SU-DHL-6 (cell line): ENCODE measurements around the gene DCHS2.

Source experiments
- H2AFZ ChIP-seq: fragments of 200-600 bp; sonication (generic); 2 replicates; pipeline ENCODE4 v1.6.1; 2014; ENCODE audit warnings: low read depth, mild to moderate bottlenecking, moderate library complexity, mixed read lengths, antibody characterized with exemption, low read length; ENCODE audit not compliant: severe bottlenecking
- H3F3A ChIP-seq: fragments of 200-600 bp; shearing (Covaris generic); 2 replicates; pipeline ENCODE4 v1.6.0; 2016; ENCODE audit warnings: antibody characterized with exemption, mild to moderate bottlenecking; ENCODE audit not compliant: insufficient read depth
- H3K27ac ChIP-seq: fragments of 200-600 bp; sonication (generic); 2 replicates; pipeline ENCODE4 v1.5.1; 2016; ENCODE audit warnings: low read depth, mild to moderate bottlenecking, low read length, moderate library complexity, mixed read lengths
- H3K27me3 ChIP-seq: fragments of 200-600 bp; sonication (generic), shearing (Covaris generic); 2 replicates; pipeline ENCODE4 v1.6.0; 2014; ENCODE audit warnings: mild to moderate bottlenecking, low read length
- H3K36me3 ChIP-seq: fragments of 200-600 bp; sonication (generic); 2 replicates; pipeline ENCODE4 v1.6.1; 2014; ENCODE audit warnings: mild to moderate bottlenecking, low read length, mixed read lengths
- H3K4me2 ChIP-seq: fragments of 300-600, 200-600 bp; shearing (Covaris generic), sonication (generic); 2 replicates; pipeline ENCODE4 v1.6.0; 2014; ENCODE audit warnings: low read length, low read depth, mild to moderate bottlenecking; ENCODE audit not compliant: poor library complexity, severe bottlenecking
- H3K4me3 ChIP-seq: fragments of 200-600 bp; sonication (generic); 2 replicates; pipeline ENCODE4 v1.5.1; 2014; ENCODE audit warnings: antibody characterized with exemption, low read length, mild to moderate bottlenecking, mixed read lengths; ENCODE audit not compliant: insufficient read depth, poor library complexity, severe bottlenecking
- H3K79me2 ChIP-seq: fragments of 200-600 bp; sonication (generic); 2 replicates; pipeline ENCODE4 v1.6.1; 2014; ENCODE audit warnings: mild to moderate bottlenecking, low read length, moderate library complexity; ENCODE audit not compliant: insufficient read depth
- H3K9ac ChIP-seq: fragments of 200-600 bp; sonication (generic); 2 replicates; pipeline ENCODE4 v1.7.0; 2014; ENCODE audit warnings: mild to moderate bottlenecking, low read length
- H3K9me2 ChIP-seq: fragments of 200-600 bp; sonication (generic); replicated peaks from 2 replicates; pipeline ENCODE4 v1.6.1; 2014; ENCODE audit warnings: low read length; ENCODE audit not compliant: insufficient read depth
- H3K9me3 ChIP-seq: fragments of 200-600 bp; sonication (generic); 2 replicates; pipeline ENCODE4 v1.6.1; 2014; ENCODE audit warnings: low read length, mixed read lengths; ENCODE audit not compliant: insufficient read depth
- H4K20me1 ChIP-seq: fragments of 200-600 bp; sonication (generic); 2 replicates; pipeline ENCODE4 v1.6.1; 2014; ENCODE audit warnings: low read depth, mild to moderate bottlenecking, antibody characterized with exemption, low read length, moderate library complexity, mixed read lengths
- EZH2phosphoT487 ChIP-seq: fragments of 200-600 bp; sonication (generic), shearing (Covaris generic); conservative IDR thresholded peaks from 2 replicates; pipeline ENCODE4 v1.6.1; 2018; ENCODE audit warnings: mild to moderate bottlenecking, antibody characterized with exemption, low read length, moderate library complexity, mixed read lengths
- TF ChIP-seq, protein P1 (sequence below): fragments of 200-600 bp; sonication (generic); IDR thresholded peaks from one replicate; pipeline ENCODE4 v1.5.1; 2017; ENCODE audit warnings: antibody characterized with exemption, mild to moderate bottlenecking, low read length, moderate library complexity; ENCODE audit not compliant: insufficient read depth, poor library complexity, severe bottlenecking

DCHS2 gene

DNA sequence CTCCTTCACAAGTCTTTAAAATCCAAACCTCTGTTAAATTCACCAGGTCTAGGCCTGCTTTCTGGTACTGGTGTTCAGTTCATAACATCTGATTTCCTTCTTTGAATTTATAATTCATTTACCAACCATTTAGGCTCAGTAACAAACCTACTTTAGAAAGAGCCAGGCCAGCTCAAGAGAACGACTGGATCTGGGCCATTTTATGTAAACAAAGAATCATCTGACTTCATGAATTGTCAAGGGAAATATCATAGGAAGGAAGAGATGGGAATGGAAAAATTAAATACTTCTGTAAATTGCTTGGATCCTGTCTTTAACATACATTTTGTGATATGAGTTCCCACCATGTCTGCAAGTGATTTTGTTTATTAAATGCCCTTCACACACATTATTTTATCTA lies 36.5 kb downstream of the DCHS2 start:
- Histone ChIP-seq H3K4me3 (no peak overlapping the region), H3K27me3 (no peaks in the 10 kb centered on the region), H3K9me2 (no peaks in the 10 kb centered on the region), H3K4me2 (no peak overlapping the region), H3F3A (no peaks in the 10 kb centered on the region), H3K27ac (no peak overlapping the region), H3K9me3 (no peaks in the 10 kb centered on the region), H3K9ac (no peak overlapping the region), H2AFZ (no peak overlapping the region), H4K20me1 (no peaks in the 10 kb centered on the region), H3K36me3 (no peaks in the 10 kb centered on the region), H3K79me2 (no peaks in the 10 kb centered on the region)
- TF ChIP-seq EZH2phosphoT487, result no peak
- TF ChIP-seq, protein P1, sequence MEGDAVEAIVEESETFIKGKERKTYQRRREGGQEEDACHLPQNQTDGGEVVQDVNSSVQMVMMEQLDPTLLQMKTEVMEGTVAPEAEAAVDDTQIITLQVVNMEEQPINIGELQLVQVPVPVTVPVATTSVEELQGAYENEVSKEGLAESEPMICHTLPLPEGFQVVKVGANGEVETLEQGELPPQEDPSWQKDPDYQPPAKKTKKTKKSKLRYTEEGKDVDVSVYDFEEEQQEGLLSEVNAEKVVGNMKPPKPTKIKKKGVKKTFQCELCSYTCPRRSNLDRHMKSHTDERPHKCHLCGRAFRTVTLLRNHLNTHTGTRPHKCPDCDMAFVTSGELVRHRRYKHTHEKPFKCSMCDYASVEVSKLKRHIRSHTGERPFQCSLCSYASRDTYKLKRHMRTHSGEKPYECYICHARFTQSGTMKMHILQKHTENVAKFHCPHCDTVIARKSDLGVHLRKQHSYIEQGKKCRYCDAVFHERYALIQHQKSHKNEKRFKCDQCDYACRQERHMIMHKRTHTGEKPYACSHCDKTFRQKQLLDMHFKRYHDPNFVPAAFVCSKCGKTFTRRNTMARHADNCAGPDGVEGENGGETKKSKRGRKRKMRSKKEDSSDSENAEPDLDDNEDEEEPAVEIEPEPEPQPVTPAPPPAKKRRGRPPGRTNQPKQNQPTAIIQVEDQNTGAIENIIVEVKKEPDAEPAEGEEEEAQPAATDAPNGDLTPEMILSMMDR, result no peak

DNA sequence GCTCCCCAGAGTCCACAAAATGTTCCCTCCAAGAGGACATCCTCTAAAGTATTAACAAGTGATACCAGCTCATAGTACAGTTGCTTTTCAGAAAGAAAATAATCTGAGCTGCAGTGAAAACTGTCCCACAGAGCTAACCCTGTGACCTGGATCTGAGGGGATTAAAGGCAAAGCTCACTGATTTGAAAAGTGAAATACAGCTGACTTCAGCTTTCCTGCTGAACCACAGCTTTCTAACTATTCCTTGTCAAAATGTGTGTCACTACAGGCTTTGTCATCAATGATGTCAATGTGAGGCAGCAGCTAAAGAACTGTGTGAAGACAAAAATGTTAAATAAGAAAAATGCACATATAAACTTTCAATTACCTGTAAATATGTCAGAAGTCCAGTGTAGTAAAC lies 36.9 kb downstream of the DCHS2 start:
- no peaks in the 10 kb centered on the region for H4K20me1 ChIP-seq
- no peaks in the 10 kb centered on the region for H3F3A ChIP-seq
- no peaks in the 10 kb centered on the region for H3K27me3 ChIP-seq
- no peaks in the 10 kb centered on the region for H3K9me3 ChIP-seq
- no peak overlapping the region for H3K4me3 ChIP-seq
- H3K27ac ChIP-seq, result no peak overlapping the region
- no peaks in the 10 kb centered on the region for H3K9me2 ChIP-seq
- H3K79me2 ChIP-seq, result no peaks in the 10 kb centered on the region
- no peak for TF ChIP-seq EZH2phosphoT487
- TF ChIP-seq, protein P1, result no peak
- H3K36me3 ChIP-seq, result no peaks in the 10 kb centered on the region
- H3K4me2 ChIP-seq, result no peak overlapping the region
- H3K9ac ChIP-seq, result no peak overlapping the region
- H2AFZ ChIP-seq, result no peak overlapping the region

DNA sequence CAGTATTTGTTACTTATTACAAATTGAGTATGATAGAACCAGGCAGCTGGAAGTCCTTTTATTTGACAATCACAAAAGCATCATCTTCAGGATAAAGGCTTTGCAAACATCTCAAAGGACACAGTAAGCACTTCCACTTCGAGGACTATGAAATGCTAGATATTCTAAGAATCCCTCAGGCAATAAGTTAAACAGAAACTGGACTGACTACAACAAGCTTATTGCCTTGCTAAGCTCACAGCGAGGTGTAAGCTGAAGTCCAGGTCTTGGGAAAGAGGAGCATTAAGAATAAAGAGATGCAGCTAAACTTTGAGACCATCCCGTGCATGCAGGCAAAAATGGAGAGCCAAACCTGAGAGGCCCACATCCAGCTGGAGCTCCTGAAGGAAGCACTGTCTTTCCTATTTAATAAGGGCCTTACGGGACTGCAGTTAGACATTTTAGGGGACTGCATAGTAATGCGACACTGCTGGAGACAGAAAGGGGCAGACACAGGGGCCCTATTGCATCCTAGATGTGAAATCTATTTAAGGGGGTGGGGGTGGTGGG lies 38.7 kb downstream of the DCHS2 start:
- H3K9ac ChIP-seq, result no peak overlapping the region
- H4K20me1 ChIP-seq, result no peaks in the 10 kb centered on the region
- no peaks in the 10 kb centered on the region for H3K27me3 ChIP-seq
- H3K4me3 ChIP-seq, result no peak overlapping the region
- H3F3A ChIP-seq, result no peaks in the 10 kb centered on the region
- no peaks in the 10 kb centered on the region for H3K9me3 ChIP-seq
- H2AFZ ChIP-seq, result no peak overlapping the region
- H3K79me2 ChIP-seq, result no peaks in the 10 kb centered on the region
- TF ChIP-seq EZH2phosphoT487, result no peak
- TF ChIP-seq, protein P1, result no peak
- no peak overlapping the region for H3K4me2 ChIP-seq
- H3K9me2 ChIP-seq, result no peaks in the 10 kb centered on the region
- no peak overlapping the region for H3K27ac ChIP-seq
- no peaks in the 10 kb centered on the region for H3K36me3 ChIP-seq
